ENCODE measurements around the gene C15orf61.

C15orf61 gene

GRCh38 chr15:67504796-67505195, 16.1 kb upstream of the C15orf61 start:
- H3K27ac ChIP-seq = no peak overlapping the region
- H3K27me3 ChIP-seq (ENCODE audit: insufficient read depth, low read depth, severe bottlenecking) = no peaks in the 10 kb centered on the region
- H3K9me3 ChIP-seq (ENCODE audit: severe bottlenecking) = no peaks in the 10 kb centered on the region
- TF ChIP-seq CTCF (IDR thresholded peaks at IDR 0.05; ENCODE audit: low read depth, low read length) = no peak
- no peak for DNase-seq
- H3K36me3 ChIP-seq = no peaks in the 10 kb centered on the region
- H3K4me3 ChIP-seq (ENCODE audit: low read depth, low read length) = no peak overlapping the region

GRCh38 chr15:67505675-67506572, 15.0 kb upstream of the C15orf61 start:
- no peaks in the 10 kb centered on the region for H3K27me3 ChIP-seq (ENCODE audit: insufficient read depth, low read depth, severe bottlenecking)
- no peak overlapping the region for H3K4me3 ChIP-seq (ENCODE audit: low read depth, low read length)
- H3K9me3 ChIP-seq (ENCODE audit: severe bottlenecking) = no peaks in the 10 kb centered on the region
- DNase-seq = no peak
- no peak overlapping the region for H3K27ac ChIP-seq
- no peak for TF ChIP-seq CTCF (IDR thresholded peaks at IDR 0.05; ENCODE audit: low read depth, low read length)
- no peaks in the 10 kb centered on the region for H3K36me3 ChIP-seq

GRCh38 chr15:67506775-67507747, 13.9 kb upstream of the C15orf61 start:
- no peak overlapping the region for H3K27ac ChIP-seq
- DNase-seq = no peak
- no peak for TF ChIP-seq CTCF (IDR thresholded peaks at IDR 0.05; ENCODE audit: low read depth, low read length)

GRCh38 chr15:67508407-67508806, 12.5 kb upstream of the C15orf61 start:
- no peak for TF ChIP-seq CTCF (IDR thresholded peaks at IDR 0.05; ENCODE audit: low read depth, low read length)
- Histone ChIP-seq H3K4me3 (ENCODE audit: low read depth, low read length) (no peak overlapping the region), H3K9me3 (ENCODE audit: severe bottlenecking) (no peaks in the 10 kb centered on the region), H3K27ac (no peak overlapping the region), H3K36me3 (no peaks in the 10 kb centered on the region), H3K27me3 (ENCODE audit: insufficient read depth, low read depth, severe bottlenecking) (no peaks in the 10 kb centered on the region)
- no peak for DNase-seq

More at GRCh38 chr15:67506775-67507747, 13.9 kb upstream of the C15orf61 start:
- Histone ChIP-seq H3K4me3 (ENCODE audit: low read depth, low read length) (no peak overlapping the region), H3K36me3 (no peaks in the 10 kb centered on the region), H3K27me3 (ENCODE audit: insufficient read depth, low read depth, severe bottlenecking) (no peaks in the 10 kb centered on the region), H3K9me3 (ENCODE audit: severe bottlenecking) (no peaks in the 10 kb centered on the region)

GRCh38 chr15:67509918-67510317, 11.0 kb upstream of the C15orf61 start:
- TF ChIP-seq CTCF (IDR thresholded peaks at IDR 0.05; ENCODE audit: low read depth, low read length) = no peak
- no peaks in the 10 kb centered on the region for H3K9me3 ChIP-seq (ENCODE audit: severe bottlenecking)
- no peak for DNase-seq
- no peaks in the 10 kb centered on the region for H3K27me3 ChIP-seq (ENCODE audit: insufficient read depth, low read depth, severe bottlenecking)
- no peak overlapping the region for H3K4me3 ChIP-seq (ENCODE audit: low read depth, low read length)
- H3K36me3 ChIP-seq = no peaks in the 10 kb centered on the region
- no peak overlapping the region for H3K27ac ChIP-seq

All from WERI-Rb-1 (cell line).